Esophagus muscularis mucosa (tissue), 4 donors: ENCODE measurements around the gene ABI2. TPM values are rescaled to one million over a fixed set of nuclear protein-coding genes. Genes with fewer than 3 reads are reported as not detected.

ENCODE experiments used
- DNase-seq: peaks from one replicate; pipeline ENCODE4 v3.0.0-alpha.2; 2017; ENCODE audit errors: extremely low spot score
- H3K27ac ChIP-seq, 4 donors: fragments of 200-600 bp; sonication (generic); replicated peaks in 1 of 4; 1 replicate in 3 of 4; 2 replicates in 1 of 4; pipeline ENCODE4 v1.5.1; 2016 to 2019; ENCODE audit warnings: mild to moderate bottlenecking in 1 of 4
- H3K27me3 ChIP-seq, 4 donors: fragments of 200-600 bp; sonication (generic); one replicate each; pipeline versions ENCODE4 v1.5.1 to v1.6.0; 2016 to 2019
- H3K36me3 ChIP-seq, 4 donors: fragments of 200-600 bp; sonication (generic); one replicate each; pipeline ENCODE4 v1.5.1; 2016 to 2019
- H3K4me1 ChIP-seq, 4 donors: fragments of 200-600 bp; sonication (generic); one replicate each; pipeline ENCODE4 v1.5.1; 2016 to 2019
- H3K4me3 ChIP-seq, 4 donors: fragments of 200-600 bp; sonication (generic); 1 replicate in 2 of 4; 2 replicates in 2 of 4; pipeline ENCODE4 v1.5.1; 2016 to 2019; ENCODE audit warnings: mild to moderate bottlenecking in 4 of 4, moderate library complexity in 1 of 4
- H3K9me3 ChIP-seq, 4 donors: fragments of 200-600 bp; sonication (generic); 1 replicate in 3 of 4; 2 replicates in 1 of 4; pipeline ENCODE4 v1.5.1; 2016 to 2019
- CTCF ChIP-seq, 3 experiments: fragments of 200-600 bp in 2 of 3; fragments of 450-650 bp in 1 of 3; sonication (generic) in 2 of 3; IDR thresholded peaks; one replicate each; pipeline ENCODE4 v1.5.1; 2017 to 2019; ENCODE audit warnings: antibody characterized with exemption in 3 of 3, mild to moderate bottlenecking in 2 of 3, moderate library complexity in 1 of 3
- EP300 ChIP-seq: sonication (generic); formaldehyde crosslinking; IDR thresholded peaks from one replicate; pipeline ENCODE4 v1.6.1; 2017; ENCODE audit warnings: antibody characterized with exemption
- POLR2A ChIP-seq: fragments of 450-650 bp; IDR thresholded peaks from one replicate; pipeline ENCODE4 v1.6.1; 2017; ENCODE audit warnings: antibody characterized with exemption, moderate library complexity, mild to moderate bottlenecking, low read depth
- POLR2AphosphoS5 ChIP-seq, 2 donors: sonication (generic); formaldehyde crosslinking; IDR thresholded peaks; one replicate each; pipeline ENCODE4 v1.6.1; 2017; ENCODE audit warnings: antibody characterized with exemption in 2 of 2
- WGBS: methylation state at CpG from one replicate; pipeline ENCODE4 v1.1.5; 2018; 5-methylcytosine and 5-hydroxymethylcytosine counted together
- intact Hi-C: fragments of 100-400 bp; cut with DNase I; formaldehyde crosslinking; loops from one replicate; pipeline ENCODE4 v1.15.1; 2023
- total RNA-seq, 4 donors: library from RNA; depleted of rRNA; stranded (reverse); fragments of >200 nt; gene quantifications; one replicate each; pipeline versions ENCODE4 v1.1.0 to v1.2.1, GENCODE V29; 2016

Gene ABI2
- total RNA-seq, 4 donors from 2014 or later, result 38.8 to 63.2 (median 45.0) TPM

GRCh38 chr2:203469546-203469945, 141.4 kb downstream of the ABI2 start:
- Histone ChIP-seq H3K27me3 (no peaks in the 10 kb centered on the region), H3K27ac (no peak overlapping the region), H3K36me3 (no peaks in the 10 kb centered on the region), H3K4me1 (peaks cover 0 to 13% (median 4%) of the 10 kb centered on the region in 4 donors), H3K9me3 (no peaks in the 10 kb centered on the region), H3K4me3 (no peak overlapping the region)
- intact Hi-C loops, result no loop called here
- 26% methylated on average over 1 of the region's 1 CpG for WGBS
- DNase-seq, result no peak
- TF ChIP-seq POLR2AphosphoS5 (IDR thresholded peaks at IDR 0.05) (no peak), EP300 (no peak), CTCF (IDR thresholded peaks at IDR 0.05) (no peak)

- H3K27ac ChIP-seq, result no peak overlapping the region
- no peaks in the 10 kb centered on the region for H3K36me3 ChIP-seq
- peaks cover 0 to 13% (median 4%) of the 10 kb centered on the region in 4 donors for H3K4me1 ChIP-seq
- no peak overlapping the region for H3K4me3 ChIP-seq
- TF ChIP-seq POLR2AphosphoS5 (IDR thresholded peaks at IDR 0.05) (no peak), CTCF (IDR thresholded peaks at IDR 0.05) (no peak), EP300 (no peak), POLR2A (no peak)
- H3K9me3 ChIP-seq, result no peaks in the 10 kb centered on the region
- no peaks in the 10 kb centered on the region for H3K27me3 ChIP-seq
- intact Hi-C loops, result no loop called here
- 82% methylated on average over 4 of the region's 4 CpGs for WGBS
- no peak for DNase-seq
These were observed 142.2 kb downstream of the ABI2 start for GRCh38 chr2:203470371-203470770.

- WGBS, result 94% methylated on average over 5 of the region's 5 CpGs
- no peaks in the 10 kb centered on the region for H3K36me3 ChIP-seq
- no peaks in the 10 kb centered on the region for H3K27me3 ChIP-seq
- intact Hi-C loops, result no loop called here
- no peak for TF ChIP-seq POLR2A
- TF ChIP-seq CTCF (IDR thresholded peaks at IDR 0.05), result no peak
- TF ChIP-seq EP300, result no peak
- TF ChIP-seq POLR2AphosphoS5 (IDR thresholded peaks at IDR 0.05), result no peak
- no peak overlapping the region for H3K27ac ChIP-seq
- no peaks in the 10 kb centered on the region for H3K9me3 ChIP-seq
- H3K4me3 ChIP-seq, result no peak overlapping the region
- DNase-seq, result no peak
- peaks cover 0 to 13% (median 4%) of the 10 kb centered on the region in 4 donors for H3K4me1 ChIP-seq
These were observed 143.1 kb downstream of the ABI2 start for GRCh38 chr2:203471323-203471722.

- no peak overlapping the region for H3K4me3 ChIP-seq
- no peaks in the 10 kb centered on the region for H3K27me3 ChIP-seq
- no peak for DNase-seq
- intact Hi-C loops, result no loop called here
- no peaks in the 10 kb centered on the region for H3K4me1 ChIP-seq
- no peak overlapping the region for H3K27ac ChIP-seq
- WGBS, result 93% methylated on average over 2 of the region's 2 CpGs
- no peaks in the 10 kb centered on the region for H3K9me3 ChIP-seq
- peaks cover 0 to 6% (median 2%) of the 10 kb centered on the region in 4 donors for H3K36me3 ChIP-seq
- TF ChIP-seq POLR2A (no peak), POLR2AphosphoS5 (IDR thresholded peaks at IDR 0.05) (no peak), EP300 (no peak), CTCF (IDR thresholded peaks at IDR 0.05) (no peak)
These were observed 148.7 kb downstream of the ABI2 start for GRCh38 chr2:203476881-203477280.

- Histone ChIP-seq H3K4me3 (no peak overlapping the region), H3K27ac (no peak overlapping the region), H3K4me1 (no peaks in the 10 kb centered on the region), H3K27me3 (no peaks in the 10 kb centered on the region), H3K9me3 (no peaks in the 10 kb centered on the region), H3K36me3 (peaks cover 0 to 28% (median 8%) of the 10 kb centered on the region in 4 donors)
- no peak for TF ChIP-seq EP300
- TF ChIP-seq CTCF (IDR thresholded peaks at IDR 0.05), result no peak
- no peak for TF ChIP-seq POLR2AphosphoS5 (IDR thresholded peaks at IDR 0.05)
- no peak for TF ChIP-seq POLR2A
- intact Hi-C loops, result loop anchor here (10.0 kb wide), 3 partner anchors 164 to 434 kb away; no protein-coding TSS in a partner anchor
- WGBS, result 94% methylated on average over 5 of the region's 5 CpGs
- DNase-seq, result no peak
These were observed 152.4 kb downstream of the ABI2 start for GRCh38 chr2:203480623-203481022.
